NB4 (cell line): ENCODE measurements around the gene RGL1.

Experiments
- DNase-seq: peaks from one replicate; pipeline ENCODE4 v3.0.0; 2010; ENCODE audit warnings: low read depth
- H3K4me3 ChIP-seq: one replicate; pipeline ENCODE4 v1.5.1; 2011; ENCODE audit warnings: mild to moderate bottlenecking, low read depth, low read length, moderate library complexity
- CTCF ChIP-seq: IDR thresholded peaks from one replicate; pipeline ENCODE4 v1.5.1; 2012; ENCODE audit warnings: low read depth, low read length
- MAX ChIP-seq: IDR thresholded peaks from 2 replicates; pipeline ENCODE4 v1.6.1; 2011; ENCODE audit warnings: low read depth, low read length
- MYC ChIP-seq: IDR thresholded peaks from 2 replicates; pipeline ENCODE4 v1.6.1; 2011; ENCODE audit warnings: low read depth, low read length
- POLR2A ChIP-seq: IDR thresholded peaks from 2 replicates; pipeline ENCODE4 v1.6.1; 2011; ENCODE audit warnings: mild to moderate bottlenecking; ENCODE audit not compliant: insufficient read length; ENCODE audit errors: extremely low read depth

The RGL1 gene

GRCh38 chr1:183774938-183775337 lies 30.0 kb upstream of the RGL1 start:
- TF ChIP-seq MYC (no peak), MAX (no peak), CTCF (no peak), POLR2A (no peak)
- DNase-seq, result no peak
- no peak overlapping the region for H3K4me3 ChIP-seq

- H3K4me3 ChIP-seq, result no peak overlapping the region
- DNase-seq, result no peak
- TF ChIP-seq CTCF (no peak), MAX (no peak), MYC (no peak)
These were observed 28.2 kb upstream of the RGL1 start for GRCh38 chr1:183776731-183777130.

DNA sequence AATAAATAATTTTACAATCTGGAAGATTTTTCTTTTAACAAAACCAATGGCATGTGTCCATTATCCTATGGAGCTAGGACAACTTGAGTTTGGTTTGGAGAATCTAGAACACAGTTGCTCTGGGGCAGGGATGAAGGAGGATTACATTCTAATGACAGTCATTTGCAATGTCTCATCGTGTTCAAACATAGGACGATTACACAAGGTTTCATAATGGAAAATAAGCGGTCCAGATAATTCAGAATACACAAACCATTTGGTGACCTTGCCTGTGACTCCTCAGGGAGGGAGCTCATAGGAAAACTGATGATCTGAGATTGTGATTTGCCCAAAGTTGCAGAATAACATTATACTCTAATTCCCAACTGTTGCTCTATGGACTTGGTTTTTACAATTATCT lies 27.6 kb upstream of the RGL1 start:
- no peak for DNase-seq
- TF ChIP-seq MYC, result no peak
- no peak for TF ChIP-seq CTCF
- H3K4me3 ChIP-seq, result no peak overlapping the region

GRCh38 chr1:183778045-183778444 lies 26.9 kb upstream of the RGL1 start:
- TF ChIP-seq MAX (no peak), CTCF (no peak), MYC (no peak)
- H3K4me3 ChIP-seq, result no peak overlapping the region
- DNase-seq, result no peak

GRCh38 chr1:183778568-183779433 lies 26.1 kb upstream of the RGL1 start:
- TF ChIP-seq CTCF, result no peak
- no peak for TF ChIP-seq MAX
- no peak for TF ChIP-seq MYC
- TF ChIP-seq POLR2A, result no peak
- H3K4me3 ChIP-seq, result no peak overlapping the region
- no peak for DNase-seq

DNA sequence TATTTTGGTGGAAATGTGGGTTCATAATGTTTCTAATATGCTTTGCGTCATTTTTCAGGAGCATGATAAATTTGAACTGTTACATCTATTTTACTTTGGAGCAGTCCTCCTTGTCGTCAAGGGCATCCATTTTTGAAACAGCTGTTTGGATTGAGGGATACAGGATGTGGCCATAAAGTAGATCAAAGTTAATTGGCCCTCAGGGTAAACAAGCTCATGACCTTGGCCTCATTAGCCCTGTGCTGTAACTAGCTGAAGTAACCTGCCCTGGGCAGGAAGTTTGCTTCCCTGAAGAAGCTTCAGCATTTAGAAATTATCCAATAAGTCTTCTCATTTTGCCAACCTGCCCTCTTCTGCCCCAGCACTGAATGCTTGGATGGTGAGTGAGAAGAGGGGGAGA lies 24.8 kb upstream of the RGL1 start:
- TF ChIP-seq POLR2A (no peak), MAX (no peak), CTCF (no peak), MYC (no peak)
- H3K4me3 ChIP-seq, result no peak overlapping the region
- DNase-seq, result no peak
